Eye (tissue), 1 donor: Measurements from ENCODE around the gene XPR1.
"Not testable (repeated sequence)": the region's sequence is repeated elsewhere in the genome, so short reads cannot be mapped to it uniquely, and the experiment has no call there.

Source experiments
- DNase-seq: peaks from one replicate; pipeline ENCODE4 v3.0.0-alpha.2; 2015

The XPR1 gene

DNA sequence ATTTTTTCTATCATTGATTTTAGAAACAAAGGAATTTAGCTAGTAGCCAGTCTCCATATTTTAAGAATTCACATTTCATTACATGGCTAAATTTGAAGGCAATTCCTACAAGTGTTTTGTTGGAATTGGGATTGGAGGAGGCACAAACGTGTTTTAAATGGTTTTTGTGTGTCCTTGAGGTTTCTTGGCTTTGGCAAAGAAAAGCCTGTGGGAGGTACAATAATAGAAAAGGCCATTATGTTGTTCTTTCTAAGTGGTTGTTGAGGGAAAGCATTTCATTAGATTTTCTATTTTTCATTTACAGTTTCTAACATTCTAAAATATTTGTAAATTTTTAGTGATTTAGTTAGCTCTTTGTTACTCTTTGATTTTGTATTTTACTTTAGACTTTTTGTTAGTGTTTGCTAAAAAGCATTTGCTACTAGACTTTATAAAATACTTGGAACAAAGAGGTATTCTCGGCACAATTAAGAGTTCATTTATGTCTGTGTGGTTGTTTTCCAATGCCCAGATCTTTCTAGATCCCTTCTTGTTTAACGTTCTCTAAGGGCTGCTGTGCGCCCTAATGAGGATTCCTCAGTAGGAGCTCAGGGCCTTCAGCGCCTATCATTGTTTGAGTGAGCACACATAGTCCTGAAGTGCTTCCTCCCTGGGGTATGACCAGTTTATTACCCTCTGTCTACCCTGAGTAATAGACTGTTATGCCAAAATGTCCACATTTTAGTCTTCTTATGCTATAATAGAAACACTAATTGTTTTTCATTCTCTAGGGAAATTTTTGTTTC lies 210.9 kb downstream of the XPR1 start:
- peak; percentile 43 for DNase-seq

DNA sequence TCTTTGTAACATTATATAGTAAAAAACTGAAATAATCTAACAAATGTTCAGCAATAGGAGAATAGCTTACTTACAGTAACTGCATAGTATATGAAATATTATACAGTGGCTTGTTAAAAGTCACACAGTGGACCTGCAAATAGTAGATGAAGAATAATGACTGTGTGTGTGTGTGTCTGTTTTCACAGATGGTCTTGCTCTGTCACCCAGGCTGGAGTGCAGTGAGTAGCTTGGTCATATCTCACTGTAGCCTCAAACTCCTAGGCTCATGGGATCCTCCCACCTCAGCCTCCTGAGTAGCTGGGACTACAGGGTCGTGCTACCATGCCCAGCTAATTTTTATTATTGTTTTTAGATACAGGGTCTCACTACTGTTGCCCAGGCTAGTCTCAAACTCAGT lies 213.5 kb downstream of the XPR1 start:
- DNase-seq: no peak

DNA sequence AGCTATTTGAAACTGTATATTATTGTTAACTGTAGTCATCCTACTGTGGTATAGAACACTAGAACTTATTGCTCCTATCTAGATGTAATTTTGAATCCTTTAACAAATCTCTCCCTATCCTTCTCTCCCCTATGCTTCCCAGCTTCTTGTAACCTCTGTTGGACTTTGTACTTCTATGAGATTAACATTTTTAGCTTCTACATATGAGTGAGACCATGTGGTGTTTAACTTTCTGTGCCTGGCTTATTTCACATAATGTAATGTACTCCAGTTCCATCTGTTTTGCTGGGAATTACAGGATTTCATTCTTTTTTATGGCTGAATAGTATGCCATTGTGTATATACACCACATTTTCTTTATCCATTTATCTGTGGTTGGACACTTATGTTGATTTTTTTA lies 216.4 kb downstream of the XPR1 start:
- no peak for DNase-seq

DNA sequence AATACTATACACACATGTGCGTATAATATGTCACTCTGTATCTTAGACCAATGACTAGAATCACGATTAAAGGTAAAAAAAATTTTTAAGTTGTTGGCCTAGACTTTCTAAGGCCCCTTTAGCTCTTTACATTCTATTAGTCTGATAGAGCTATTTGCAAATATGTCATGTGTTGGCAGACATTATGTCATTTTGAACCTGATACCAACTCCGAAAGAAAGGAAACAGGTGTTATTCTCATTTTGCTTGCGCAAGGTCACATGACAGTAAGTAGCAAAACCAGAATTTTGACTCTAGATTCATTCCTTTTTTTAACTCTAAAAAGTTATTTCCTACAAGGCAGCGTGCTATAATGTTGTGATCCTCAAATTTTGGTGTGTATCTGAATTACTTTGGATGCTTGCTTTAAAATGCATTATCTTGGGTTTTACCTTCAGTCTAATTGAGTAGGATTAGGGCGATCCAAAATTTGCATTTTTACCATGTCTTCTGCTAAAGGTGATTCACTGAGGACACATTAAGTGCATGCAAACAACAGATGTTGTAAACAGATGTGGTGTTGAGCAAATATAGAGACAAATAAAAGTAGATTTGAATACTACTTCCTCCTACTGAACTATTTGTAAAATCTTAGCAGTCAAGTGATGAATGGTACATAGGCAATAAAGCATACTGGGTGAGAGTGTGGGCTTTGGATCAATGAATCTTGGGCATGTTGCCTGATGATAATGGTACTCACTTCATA lies 217.4 kb downstream of the XPR1 start:
- DNase-seq: no peak

DNA sequence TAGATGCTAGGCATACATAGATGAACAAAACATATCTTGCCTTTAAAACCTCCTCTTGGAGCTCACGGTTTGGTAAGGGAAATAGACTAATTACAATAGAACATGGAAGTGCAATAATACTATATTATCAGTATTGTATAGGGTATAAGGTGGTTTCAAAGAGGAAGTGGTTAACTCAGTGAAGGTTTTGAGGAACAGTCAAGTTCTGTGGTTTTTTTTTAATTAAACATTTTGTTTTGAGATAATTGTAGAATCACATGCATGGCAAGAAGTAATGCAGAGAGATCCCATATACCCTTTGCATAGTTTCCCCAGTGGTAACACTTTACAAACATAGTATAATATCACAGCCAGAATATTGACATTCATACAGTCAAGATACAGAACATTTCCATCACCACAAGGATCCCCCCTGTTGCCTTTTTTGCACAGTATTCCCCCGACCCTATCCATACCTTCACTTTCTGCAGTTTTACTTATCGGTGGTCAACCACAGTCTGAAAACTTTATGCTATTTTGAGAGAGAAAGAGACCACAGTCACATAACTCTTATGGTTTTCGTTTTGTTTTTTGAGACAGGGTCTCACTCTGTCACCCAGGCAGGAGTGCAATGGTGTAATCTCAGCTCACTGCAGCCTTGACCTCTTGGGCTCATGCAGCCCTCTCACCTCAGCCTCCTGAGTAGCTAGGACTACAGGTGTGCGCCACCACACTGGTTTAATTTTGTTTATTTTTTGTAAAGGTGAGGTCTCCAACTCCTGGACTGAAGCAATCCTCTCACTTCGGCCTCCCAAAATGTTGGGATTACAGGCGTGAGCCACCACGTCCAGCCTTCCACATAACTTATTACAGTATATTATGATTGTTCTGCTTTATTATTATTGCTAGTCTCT lies 220.4 kb downstream of the XPR1 start:
- no peak for DNase-seq

DNA sequence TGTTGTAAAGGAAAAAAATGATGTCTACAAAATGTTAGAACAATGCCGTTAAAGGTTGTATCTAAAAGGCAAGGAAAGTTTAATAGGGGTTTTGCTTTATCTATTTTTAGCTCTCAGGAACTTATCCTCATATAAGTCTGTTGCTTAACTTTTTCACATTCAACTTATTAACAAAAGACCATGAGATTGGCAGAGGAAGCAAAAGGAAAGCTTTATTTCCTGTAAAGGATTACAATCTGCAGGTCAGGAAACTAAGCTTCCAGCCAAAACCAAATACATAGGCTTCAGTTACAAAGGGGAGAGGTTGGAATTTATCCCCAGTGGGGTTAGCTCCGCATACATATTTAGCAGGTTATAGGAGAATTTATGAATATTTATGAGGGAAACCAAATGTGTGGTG lies 222.2 kb downstream of the XPR1 start:
- no peak for DNase-seq

DNA sequence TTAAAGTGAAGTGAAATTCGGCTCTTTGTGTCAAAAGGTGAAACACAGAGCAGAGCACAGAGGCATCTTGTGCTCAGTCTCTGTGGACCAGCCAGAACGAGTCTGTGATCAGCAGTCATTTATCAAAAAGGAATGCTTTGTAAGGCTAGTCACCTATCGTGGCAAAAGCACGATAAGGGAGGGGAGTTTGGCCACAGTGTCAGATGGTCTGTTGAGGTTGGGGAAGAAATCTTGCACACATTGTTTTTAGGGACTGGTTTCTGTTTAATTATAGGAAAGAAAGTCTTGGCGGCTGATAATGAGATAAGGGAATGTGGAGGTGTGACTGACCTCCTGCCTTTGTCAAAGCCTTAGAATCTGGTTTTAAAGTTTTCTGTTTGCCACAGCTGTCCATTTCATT lies 222.6 kb downstream of the XPR1 start:
- no peak for DNase-seq

DNA sequence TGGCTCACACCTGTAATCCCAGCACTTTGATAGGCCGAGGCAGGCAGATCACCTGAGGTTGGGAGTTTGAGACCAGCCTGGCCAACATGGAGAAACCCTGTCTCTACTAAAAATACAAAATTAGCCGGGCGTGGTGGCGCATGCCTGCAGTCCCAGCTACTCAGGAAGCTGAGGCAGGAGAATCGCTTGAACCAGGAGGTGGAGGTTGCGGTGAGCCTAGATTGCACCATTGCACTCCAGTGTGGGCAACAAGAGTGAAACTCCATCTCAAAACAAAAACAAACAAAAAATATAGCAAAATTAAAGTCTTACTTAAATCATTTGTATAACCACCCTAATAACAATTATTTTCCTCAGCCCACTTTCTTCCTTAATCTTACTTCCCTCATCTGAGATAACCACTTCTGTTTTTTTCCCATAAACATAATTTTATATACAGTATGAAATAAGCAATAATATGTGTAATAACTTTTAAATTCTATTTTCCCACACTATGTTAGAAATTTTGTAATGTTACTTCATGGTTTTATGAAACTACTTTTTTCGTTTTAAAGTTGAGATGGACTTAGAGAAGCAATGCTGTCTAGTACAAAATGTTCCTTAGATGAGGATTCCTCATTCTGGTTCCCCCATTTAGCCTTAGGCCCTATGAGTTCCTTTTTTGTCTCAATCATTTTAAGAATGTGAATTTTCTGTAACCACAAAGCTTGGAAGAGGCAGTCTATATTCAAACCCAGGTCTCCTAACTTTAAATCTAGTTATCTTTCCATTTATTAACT lies 226.3 kb downstream of the XPR1 start:
- DNase-seq: not testable (repeated sequence)

DNA sequence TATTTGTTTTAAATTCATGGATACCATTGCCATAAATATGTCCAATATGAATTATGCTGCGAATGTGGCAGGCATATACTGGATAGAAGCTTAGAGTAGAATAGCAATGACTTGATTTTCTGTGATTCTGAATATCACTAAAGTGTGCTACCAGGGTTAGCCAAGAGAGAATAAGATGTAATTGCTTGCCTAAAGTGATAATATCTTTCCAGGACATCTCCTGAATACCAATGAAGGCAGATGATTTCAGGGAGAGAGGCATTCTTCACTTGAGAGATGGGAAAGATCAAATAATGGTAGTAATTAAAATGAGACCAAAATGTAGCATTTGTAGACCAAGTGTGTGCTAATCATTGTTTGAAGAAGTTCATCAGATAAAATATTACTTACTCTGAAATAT lies 227.5 kb downstream of the XPR1 start:
- no peak for DNase-seq

DNA sequence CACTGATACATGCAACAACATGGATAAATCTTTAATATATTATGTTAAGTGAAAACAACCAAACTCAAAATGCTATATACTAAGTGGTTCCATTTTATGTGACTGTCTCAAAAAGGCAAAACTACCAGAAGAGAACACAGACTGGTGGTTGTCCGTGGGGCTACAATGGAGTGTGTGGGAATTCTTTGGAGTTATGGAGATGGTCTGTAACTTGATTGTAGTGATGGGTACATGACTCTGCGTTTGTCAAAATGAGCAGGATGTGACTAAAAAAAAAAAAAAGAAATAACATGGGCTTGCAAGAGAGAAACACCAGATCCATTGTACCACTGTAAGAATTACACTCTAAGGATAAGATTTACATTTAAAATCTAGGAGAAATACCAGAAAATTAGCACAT lies 228.7 kb downstream of the XPR1 start:
- DNase-seq: no peak

DNA sequence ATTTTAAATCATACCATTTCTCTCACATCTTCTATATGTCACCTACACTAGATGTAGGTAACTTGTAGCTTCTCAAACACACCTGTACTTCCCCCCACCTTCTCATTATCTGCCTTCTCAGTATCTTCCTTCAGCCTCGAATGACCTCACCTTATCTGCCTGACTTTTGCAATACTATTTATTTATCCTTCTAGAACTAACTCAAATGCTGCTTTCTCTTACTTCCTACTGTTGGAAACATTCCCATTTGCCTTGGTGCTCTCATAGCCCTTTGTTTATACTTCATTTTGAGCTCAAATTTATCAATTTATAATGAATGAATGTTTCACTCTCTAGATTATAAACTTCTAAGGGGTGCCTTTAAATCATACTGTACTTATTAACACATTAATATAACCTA lies 230.5 kb downstream of the XPR1 start:
- DNase-seq: no peak

DNA sequence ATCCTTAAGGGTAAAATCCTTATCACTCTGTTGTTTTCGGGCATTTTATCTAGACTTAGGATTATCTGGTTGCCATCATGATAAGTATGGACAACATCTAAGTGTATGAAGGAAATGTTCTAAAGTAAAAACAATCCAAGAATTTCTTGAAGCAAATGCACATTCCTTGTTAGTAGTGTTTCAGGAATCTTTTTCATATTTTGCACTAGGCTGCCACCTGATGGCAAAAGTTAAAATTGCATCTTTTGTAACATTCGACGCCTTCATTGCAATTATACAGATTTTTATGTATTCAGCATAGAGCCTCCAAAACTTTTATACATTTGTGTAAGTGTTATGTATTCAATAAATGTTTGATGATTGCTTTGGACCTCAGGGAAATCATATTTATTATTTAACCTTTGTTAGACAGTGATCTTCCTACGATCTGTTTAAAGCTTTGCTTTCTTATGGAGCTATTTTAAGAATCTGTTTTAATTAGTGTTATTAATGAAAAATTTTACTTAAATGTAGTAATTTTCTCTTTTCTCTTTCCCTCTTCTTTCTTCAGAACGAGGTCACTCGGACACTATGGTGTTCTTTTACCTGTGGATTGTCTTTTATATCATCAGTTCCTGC lies 231.4 kb downstream of the XPR1 start:
- peak; percentile 91 for DNase-seq

DNA sequence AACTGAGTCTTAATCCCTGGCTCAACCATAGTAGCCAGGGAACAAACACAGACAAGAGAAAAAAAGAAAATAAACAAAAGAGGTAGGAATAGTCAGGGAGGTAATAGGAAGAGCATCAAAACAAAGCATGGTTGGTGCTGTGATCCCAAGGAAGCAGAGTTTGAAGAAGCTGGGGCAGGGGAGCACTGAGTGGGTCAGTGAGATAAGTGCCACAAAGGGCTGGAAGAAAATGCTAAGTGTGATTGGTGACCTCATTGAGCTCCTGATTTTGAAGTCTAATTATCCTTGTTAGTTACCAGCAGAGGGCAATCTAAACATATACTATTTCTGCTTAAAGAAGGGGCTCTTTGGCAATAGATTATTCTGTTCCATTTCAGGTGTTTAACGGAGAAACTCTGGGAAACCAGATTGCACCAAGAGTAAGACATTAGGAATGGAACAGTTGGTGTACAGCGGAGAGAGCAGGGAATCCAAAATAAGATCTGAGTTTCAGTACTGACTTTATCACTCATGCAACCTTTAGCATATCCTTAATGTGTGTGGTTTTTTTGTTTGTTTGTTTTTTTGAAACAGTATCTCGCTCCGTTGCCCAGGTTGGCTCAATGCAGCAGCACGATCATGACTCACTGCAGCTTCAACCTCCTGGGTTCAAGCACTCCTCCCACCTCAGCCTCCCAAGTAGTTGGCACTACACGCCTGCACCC lies 250.1 kb downstream of the XPR1 start:
- DNase-seq: peak; percentile 77

DNA sequence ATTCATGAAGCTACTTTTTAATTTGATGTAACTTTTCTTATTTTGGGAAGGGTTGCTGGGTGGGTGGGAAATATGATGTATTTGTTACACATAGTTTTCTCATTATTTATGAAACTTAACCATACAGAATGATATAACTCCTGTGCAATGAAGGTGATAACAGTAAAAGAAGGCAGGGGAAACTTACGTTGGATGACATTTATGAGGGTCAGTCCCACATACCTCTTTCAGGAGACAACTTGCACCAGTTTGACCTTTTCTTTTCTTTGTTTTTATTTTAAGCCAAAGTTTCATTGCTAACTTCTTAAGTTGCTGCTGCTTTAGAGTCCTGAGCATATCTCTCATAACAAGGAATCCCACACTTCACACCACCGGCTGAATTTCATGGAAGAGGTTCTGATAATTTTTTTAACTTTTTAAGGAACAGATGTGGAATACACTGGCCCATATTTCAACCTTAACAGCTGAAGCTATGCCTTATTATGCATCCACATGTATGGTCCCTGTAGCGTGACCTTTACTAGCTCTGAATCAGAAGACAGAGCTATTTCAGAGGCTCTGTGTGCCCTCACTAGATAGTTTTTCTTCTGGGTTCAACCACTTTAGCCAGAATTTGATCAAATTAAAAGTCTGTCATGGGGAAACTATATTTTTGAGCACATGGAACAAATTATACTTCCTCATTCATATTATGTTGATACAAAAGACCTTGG lies 252.9 kb downstream of the XPR1 start:
- DNase-seq: no peak

DNA sequence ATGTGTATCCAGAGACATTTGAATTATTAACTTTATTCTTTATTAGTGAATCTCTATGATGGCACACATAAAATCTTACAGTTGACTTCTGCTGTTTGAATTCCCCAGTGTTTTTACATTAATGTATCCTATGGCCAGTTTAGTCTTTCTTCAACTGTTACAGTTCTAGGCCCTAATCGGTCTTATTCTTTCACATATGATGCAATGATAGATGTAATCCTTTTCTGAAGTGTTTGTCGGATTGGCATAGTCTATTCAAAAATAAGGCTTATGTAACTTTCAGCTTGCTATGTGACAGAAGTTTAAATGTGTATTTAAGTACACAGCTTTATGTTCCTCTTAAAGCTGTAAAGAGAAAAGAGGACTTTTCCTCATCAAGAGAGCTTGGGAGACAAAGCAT lies 254.5 kb downstream of the XPR1 start:
- no peak for DNase-seq

DNA sequence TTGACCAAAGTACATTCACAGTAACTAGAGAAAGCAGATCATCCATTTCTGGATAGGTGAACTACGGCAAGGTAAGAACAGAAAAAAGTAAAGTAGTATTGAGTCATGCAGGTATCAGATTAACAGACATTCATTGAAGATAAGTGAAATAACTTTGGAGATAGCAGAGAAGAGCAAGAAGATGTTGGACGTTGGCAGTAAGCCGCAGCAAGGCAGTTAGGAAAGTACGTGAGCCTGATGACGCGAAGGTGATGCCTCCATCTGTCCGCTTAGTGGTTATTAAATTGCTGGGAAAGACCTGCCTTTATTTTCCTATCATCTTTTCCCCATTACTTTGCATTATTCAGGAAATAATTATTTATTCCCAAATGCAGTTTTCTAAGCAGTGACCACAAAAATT lies 256.0 kb downstream of the XPR1 start:
- DNase-seq: no peak

DNA sequence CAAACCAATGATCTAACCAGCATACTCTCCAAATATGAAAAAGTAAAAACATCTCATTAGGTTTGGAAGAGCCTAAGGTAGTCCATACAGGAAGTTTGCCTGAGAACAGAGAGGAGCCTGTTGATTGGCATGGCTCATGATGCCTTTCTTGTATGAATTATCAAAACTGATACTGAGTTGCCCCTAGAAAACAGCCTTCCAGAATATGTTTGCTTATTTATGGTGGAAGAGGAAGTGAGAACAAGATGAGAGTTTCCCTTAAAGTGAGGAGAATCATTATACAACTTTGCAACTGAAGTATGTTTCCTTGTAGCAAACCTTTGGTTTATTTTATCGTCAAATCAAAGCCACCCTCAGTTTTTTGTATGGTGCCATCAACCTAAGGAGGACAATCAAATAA lies 257.0 kb downstream of the XPR1 start:
- DNase-seq: no peak

DNA sequence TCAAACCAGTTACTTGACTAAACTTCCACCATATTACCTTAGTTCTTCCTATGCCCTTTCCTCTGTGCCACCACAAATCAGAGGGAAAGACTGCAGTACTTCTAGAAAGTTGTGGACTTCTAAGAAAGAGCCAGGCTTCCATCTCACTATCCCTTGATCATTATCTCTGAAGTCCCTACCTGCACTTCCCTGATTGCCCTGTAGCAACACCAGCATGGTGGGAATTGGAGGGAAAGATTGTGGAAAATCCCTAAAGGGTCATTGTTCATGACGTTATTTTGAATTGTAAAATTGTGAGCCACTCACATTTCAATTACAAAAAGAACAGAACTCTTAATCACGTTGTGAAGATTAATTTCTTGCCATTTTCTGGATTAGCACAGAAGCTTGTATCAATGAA lies 257.5 kb downstream of the XPR1 start:
- DNase-seq: no peak

DNA sequence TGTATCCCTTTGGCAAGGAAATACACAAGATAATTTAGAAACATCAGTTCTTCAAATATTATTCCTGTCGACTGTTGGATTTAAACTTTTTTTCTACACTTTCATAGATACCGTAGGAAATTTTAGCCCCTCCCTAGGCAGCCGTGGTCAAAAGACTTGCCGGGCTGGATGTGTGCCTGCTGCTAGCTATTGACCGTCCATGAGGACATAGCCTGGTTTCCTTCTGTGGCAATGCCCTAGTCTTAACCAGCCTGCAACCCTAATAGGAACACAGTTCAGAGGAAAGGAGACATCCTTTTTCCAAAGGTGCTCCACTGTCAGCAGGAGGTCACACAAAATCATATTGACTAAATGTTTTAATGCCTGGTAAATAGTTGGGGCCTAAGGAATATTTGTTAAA lies 260.4 kb downstream of the XPR1 start:
- DNase-seq: no peak

DNA sequence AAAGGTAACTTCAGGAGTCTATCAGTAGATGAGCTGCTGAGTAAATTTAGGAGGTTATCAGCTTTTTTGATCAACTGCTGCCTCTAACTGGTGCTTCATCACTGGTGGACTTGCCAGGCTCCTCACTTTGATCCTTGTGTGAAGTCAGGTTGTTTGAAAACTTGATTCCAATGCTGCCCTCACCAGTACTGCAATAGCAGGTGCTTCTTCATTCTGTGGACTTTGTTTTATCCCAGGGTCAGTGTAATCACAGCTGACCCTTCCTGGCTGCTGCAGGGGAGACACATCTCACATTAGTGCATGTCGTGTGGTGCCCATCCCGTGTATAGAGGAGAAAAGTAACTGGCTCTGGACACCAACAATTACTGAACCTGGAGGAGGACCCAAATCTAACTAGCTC lies 260.9 kb downstream of the XPR1 start:
- DNase-seq: no peak

DNA sequence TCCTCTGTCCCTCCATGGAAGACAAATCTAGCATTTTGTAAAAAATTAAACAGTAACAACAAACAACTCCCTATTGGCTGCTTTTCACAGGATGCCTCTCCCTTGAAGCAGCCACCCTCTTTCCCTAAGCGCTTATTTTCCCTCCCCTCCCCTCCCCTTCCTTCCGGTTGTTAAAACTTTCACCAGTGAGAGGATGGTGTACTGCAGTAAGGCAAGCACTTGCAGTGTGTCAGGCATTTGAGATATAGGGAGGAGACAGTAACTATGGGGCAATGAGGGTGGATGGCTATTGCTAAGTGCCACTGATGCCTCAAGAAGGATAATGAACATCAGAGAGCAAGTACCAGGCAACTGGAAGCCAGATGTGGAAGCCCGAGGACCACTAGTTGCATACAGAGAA lies 261.8 kb downstream of the XPR1 start:
- DNase-seq: no peak
